Prostate gland (tissue), 2 donors: ENCODE data around the gene CAPZB.

Source experiments
- POLR2A ChIP-seq: fragments of 450-650 bp; IDR thresholded peaks from one replicate; pipeline ENCODE4 v1.6.1; 2016; ENCODE audit warnings: antibody characterized with exemption, mild to moderate bottlenecking
- POLR2AphosphoS5 ChIP-seq: sonication (generic); formaldehyde crosslinking; IDR thresholded peaks from one replicate; pipeline ENCODE4 v1.6.1; 2017; ENCODE audit warnings: antibody characterized with exemption
- TF ChIP-seq, protein P1 (sequence below), 4 experiments: fragments of 200-600 bp in 2 of 4; fragments of 450-650 bp in 2 of 4; sonication (generic) in 2 of 4; IDR thresholded peaks; 1 replicate in 3 of 4; 2 replicates in 1 of 4; pipeline ENCODE4 v1.5.1; 2016 to 2019; ENCODE audit warnings: antibody characterized with exemption in 4 of 4, mild to moderate bottlenecking in 2 of 4, moderate library complexity in 2 of 4

DNA sequence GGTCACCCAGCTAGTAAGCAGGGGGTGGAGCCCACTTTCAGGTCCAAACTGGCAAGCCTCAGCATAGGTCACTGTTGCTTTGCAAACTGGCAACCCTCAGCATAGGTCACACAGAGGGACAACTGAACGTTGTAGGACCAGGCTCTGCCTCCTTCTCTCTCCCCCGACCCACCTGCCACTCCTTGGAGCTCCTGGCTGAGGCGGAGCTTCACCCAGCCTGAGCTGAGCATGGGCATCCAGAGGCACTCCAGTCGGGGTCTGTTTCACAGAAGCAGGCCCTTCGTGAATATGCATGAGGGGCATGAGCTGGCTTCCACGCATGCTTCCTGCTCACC, 24.2 kb downstream of the CAPZB start:
- no peak for TF ChIP-seq POLR2A
- TF ChIP-seq POLR2AphosphoS5: no peak
- TF ChIP-seq, protein P1, sequence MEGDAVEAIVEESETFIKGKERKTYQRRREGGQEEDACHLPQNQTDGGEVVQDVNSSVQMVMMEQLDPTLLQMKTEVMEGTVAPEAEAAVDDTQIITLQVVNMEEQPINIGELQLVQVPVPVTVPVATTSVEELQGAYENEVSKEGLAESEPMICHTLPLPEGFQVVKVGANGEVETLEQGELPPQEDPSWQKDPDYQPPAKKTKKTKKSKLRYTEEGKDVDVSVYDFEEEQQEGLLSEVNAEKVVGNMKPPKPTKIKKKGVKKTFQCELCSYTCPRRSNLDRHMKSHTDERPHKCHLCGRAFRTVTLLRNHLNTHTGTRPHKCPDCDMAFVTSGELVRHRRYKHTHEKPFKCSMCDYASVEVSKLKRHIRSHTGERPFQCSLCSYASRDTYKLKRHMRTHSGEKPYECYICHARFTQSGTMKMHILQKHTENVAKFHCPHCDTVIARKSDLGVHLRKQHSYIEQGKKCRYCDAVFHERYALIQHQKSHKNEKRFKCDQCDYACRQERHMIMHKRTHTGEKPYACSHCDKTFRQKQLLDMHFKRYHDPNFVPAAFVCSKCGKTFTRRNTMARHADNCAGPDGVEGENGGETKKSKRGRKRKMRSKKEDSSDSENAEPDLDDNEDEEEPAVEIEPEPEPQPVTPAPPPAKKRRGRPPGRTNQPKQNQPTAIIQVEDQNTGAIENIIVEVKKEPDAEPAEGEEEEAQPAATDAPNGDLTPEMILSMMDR (IDR thresholded peaks at IDR 0.05): no peak
